GM12878 (cell line): Measurements from ENCODE around the gene MTM1. TPM values are rescaled to one million over a fixed set of nuclear protein-coding genes. Genes with fewer than 3 reads are reported as not detected.
A peak's percentile ranks its signal among the peaks of the same experiment; 100 is the strongest.

Experiments
- ATAC-seq: fragments of 200-7000 bp; cut with Tn5 transposase; 3 replicates; pipeline ENCODE4 v1.9.1; 2020; ENCODE audit warnings: mild to moderate bottlenecking, moderate library complexity
- BruUV-seq: library from RNA; stranded (reverse); fragments of 400-500 nt; replicated peaks from 2 replicates; lab custom pipeline; 2021; lab: Mats Ljungman, UMichigan
- CTCF ChIA-PET: fragments of 300-600 bp; sonication (Branson Sonifier 250); formaldehyde crosslinking; extraction: SDS; loops from one replicate; lab custom pipeline; 2021; ENCODE audit warnings: inconsistent platforms; lab: Yijun Ruan, JAX
- POLR2A ChIA-PET: fragments of 350-600 bp; formaldehyde crosslinking; extraction: SDS; loops from one replicate; lab custom pipeline; 2021; ENCODE audit warnings: inconsistent platforms; lab: Charles Lee
- RAD21 ChIA-PET: fragments of 300-600 bp; sonication (Branson Sonifier 250); formaldehyde crosslinking; loops from one replicate; lab custom pipeline; 2023; ENCODE audit warnings: antibody characterized with exemption; ENCODE audit not compliant: unreplicated experiment; lab: Charles Lee
- SMC1A ChIA-PET: fragments of 300-600 bp; sonication (Branson Sonifier 250); formaldehyde crosslinking; loops from one replicate; lab custom pipeline; 2023; ENCODE audit not compliant: unreplicated experiment, uncharacterized antibody; lab: Charles Lee
- DNase-seq: peaks from one replicate; pipeline ENCODE4 v3.0.0-alpha.2; 2011; ENCODE audit warnings: low read depth, low spot score
- FAIRE-seq: peaks from 3 replicates; lab custom pipeline; 2011; peaks lifted over from hg19 to GRCh38; lab: Jason Lieb, UNC
- H2AFZ ChIP-seq: 2 replicates; pipeline ENCODE4 v1.6.0; 2011; ENCODE audit warnings: low read depth, low read length, control low read depth; ENCODE audit not compliant: control insufficient read depth
- H3K27ac ChIP-seq: 2 replicates; pipeline ENCODE4 v1.5.1; 2011; ENCODE audit warnings: control low read depth; ENCODE audit not compliant: control insufficient read depth, insufficient read depth
- H3K27me3 ChIP-seq, 2 experiments: replicated peaks in 1 of 2; 2 replicates each; pipeline versions ENCODE4 v1.6.0 to v1.6.1; 2011; ENCODE audit warnings: low read length in 1 of 2; ENCODE audit not compliant: control insufficient read depth in 2 of 2, insufficient read depth in 2 of 2
- H3K36me3 ChIP-seq, 2 experiments: 2 replicates each; pipeline ENCODE4 v1.5.1; 2011; ENCODE audit warnings: low read length in 1 of 2; ENCODE audit not compliant: control insufficient read depth in 2 of 2, insufficient read depth in 2 of 2
- H3K4me1 ChIP-seq: 2 replicates; pipeline ENCODE4 v1.6.1; 2011; ENCODE audit warnings: mild to moderate bottlenecking, low read length, moderate library complexity, mixed read lengths; ENCODE audit not compliant: control insufficient read depth, insufficient read depth
- H3K4me2 ChIP-seq: 2 replicates; pipeline ENCODE4 v1.6.0; 2011; ENCODE audit warnings: control low read depth; ENCODE audit not compliant: control insufficient read depth, insufficient read depth
- H3K4me3 ChIP-seq: fragments of 200-600 bp; sonication (generic); 2 replicates; pipeline ENCODE4 v1.5.1; 2016
- H3K79me2 ChIP-seq: 2 replicates; pipeline ENCODE4 v1.6.0; 2011; ENCODE audit warnings: low read length; ENCODE audit not compliant: control insufficient read depth, insufficient read depth
- H3K9ac ChIP-seq: 2 replicates; pipeline ENCODE4 v1.8.0; 2011; ENCODE audit warnings: low read length, control low read depth, mixed read lengths; ENCODE audit not compliant: control insufficient read depth, insufficient read depth
- H3K9me3 ChIP-seq: replicated peaks from 3 replicates; pipeline ENCODE4 v1.5.1; 2011; ENCODE audit warnings: mild to moderate bottlenecking, low read length; ENCODE audit not compliant: control insufficient read depth, insufficient read depth
- H4K20me1 ChIP-seq: 2 replicates; pipeline ENCODE4 v1.6.0; 2011; ENCODE audit not compliant: control insufficient read depth, insufficient read depth
- BACH1 ChIP-seq: fragments of 450-650 bp; IDR thresholded peaks from 2 replicates; pipeline ENCODE4 v1.6.1; 2017; ENCODE audit warnings: mild to moderate bottlenecking, borderline replicate concordance
- BCL11A ChIP-seq: IDR thresholded peaks from 2 replicates; pipeline ENCODE4 v1.6.1; 2011; ENCODE audit warnings: low read depth, low read length
- CBFB ChIP-seq: IDR thresholded peaks from 2 replicates; pipeline ENCODE4 v1.6.1; 2016; ENCODE audit warnings: antibody characterized with exemption, low read depth
- CHD1 ChIP-seq: IDR thresholded peaks from 2 replicates; pipeline ENCODE4 v1.6.1; 2012; ENCODE audit warnings: low read depth, low read length, improper control_type of control experiment
- ETV6 ChIP-seq, 2 experiments: fragments of 450-650 bp in 1 of 2; IDR thresholded peaks in 1 of 2; conservative IDR thresholded peaks in 1 of 2; 2 replicates each; pipeline ENCODE4 v1.6.1; 2014; ENCODE audit warnings: antibody characterized with exemption in 1 of 2, borderline replicate concordance in 1 of 2, low read depth in 1 of 2, mild to moderate bottlenecking in 1 of 2, moderate library complexity in 1 of 2
- KLF5 ChIP-seq: fragments of 450-650 bp; IDR thresholded peaks from 2 replicates; pipeline ENCODE4 v1.6.1; 2014; ENCODE audit warnings: mild to moderate bottlenecking; ENCODE audit not compliant: partially characterized antibody
- MXI1 ChIP-seq: fragments of 150-350 bp; IDR thresholded peaks from 2 replicates; pipeline ENCODE4 v1.6.1; 2011; ENCODE audit warnings: low read depth, mild to moderate bottlenecking, inconsistent platforms, low read length, improper control_type of control experiment
- NFYA ChIP-seq: IDR thresholded peaks from 2 replicates; pipeline ENCODE4 v1.6.1; 2011; ENCODE audit warnings: low read depth, mild to moderate bottlenecking, low read length, improper control_type of control experiment, borderline replicate concordance
- NR2C1 ChIP-seq: fragments of 450-650 bp; IDR thresholded peaks from 2 replicates; pipeline ENCODE4 v1.6.1; 2017; ENCODE audit warnings: antibody characterized with exemption, mild to moderate bottlenecking, moderate library complexity
- PAX8 ChIP-seq: fragments of 450-650 bp; IDR thresholded peaks from 2 replicates; pipeline ENCODE4 v1.6.1; 2017; ENCODE audit warnings: mild to moderate bottlenecking, moderate library complexity
- POLR2A ChIP-seq: IDR thresholded peaks from 2 replicates; pipeline ENCODE4 v1.6.1; 2011; ENCODE audit warnings: low read depth, mild to moderate bottlenecking, low read length
- RAD21 ChIP-seq: IDR thresholded peaks from 2 replicates; pipeline ENCODE4 v1.6.1; 2011; ENCODE audit warnings: mild to moderate bottlenecking, low read depth, low read length, moderate library complexity; ENCODE audit not compliant: insufficient read depth
- RAD51 ChIP-seq: fragments of 450-650 bp; IDR thresholded peaks from 2 replicates; pipeline ENCODE4 v1.6.1; 2016; ENCODE audit warnings: moderate library complexity, mild to moderate bottlenecking, inconsistent platforms
- SMAD5 ChIP-seq: IDR thresholded peaks from 2 replicates; pipeline ENCODE4 v1.6.1; 2016; ENCODE audit warnings: antibody characterized with exemption, low read depth
- SREBF2 ChIP-seq: IDR thresholded peaks from 2 replicates; pipeline ENCODE4 v1.6.1; 2012; ENCODE audit warnings: mild to moderate bottlenecking, low read length
- TBL1XR1 ChIP-seq: IDR thresholded peaks from 2 replicates; pipeline ENCODE4 v1.6.1; 2012; ENCODE audit warnings: low read depth, low read length, improper control_type of control experiment
- TCF12 ChIP-seq: IDR thresholded peaks from 2 replicates; pipeline ENCODE4 v1.6.1; 2011; ENCODE audit warnings: low read depth, mild to moderate bottlenecking, low read length
- ZNF622 ChIP-seq: fragments of 450-650 bp; IDR thresholded peaks from 2 replicates; pipeline ENCODE4 v1.6.1; 2017; ENCODE audit warnings: mild to moderate bottlenecking, inconsistent platforms
- ZZZ3 ChIP-seq: IDR thresholded peaks from 2 replicates; pipeline ENCODE4 v1.6.1; 2011; ENCODE audit warnings: low read depth; ENCODE audit not compliant: control insufficient read depth, insufficient read length
- WGBS: methylation state at CpG from one replicate; pipeline ENCODE4 v1.1.6; 2016; ENCODE audit warnings: low lambda C conversion rate; ENCODE audit not compliant: insufficient replicate concordance, insufficient coverage; ENCODE audit errors: missing lambda C conversion rate; 5-methylcytosine and 5-hydroxymethylcytosine counted together
- in situ Hi-C: fragments of 300-500 bp; cut with MboI; formaldehyde crosslinking; loops from 9 replicates; pipeline ENCODE4 v1.14.3; 2018; ENCODE audit warnings: mixed read lengths
- intact Hi-C: fragments of 100-400 bp; cut with micrococcal nuclease; formaldehyde crosslinking; loops from one replicate; pipeline ENCODE4 v1.14.2; 2022; ENCODE audit not compliant: unreplicated experiment
- polyA plus RNA-seq, 11 experiments: library from polyadenylated mRNA; depleted of rRNA in 4 of 11; unstranded in 6 of 11; stranded (reverse) in 5 of 11; fragments of >200 nt; fragmentation: Nextera tagmentation in 4 of 11; fragmentation: Illumina TruSeq in 1 of 11; extraction: Ambion mirVana in 4 of 11; extraction: Trizol in 1 of 11; gene quantifications; 1 replicate in 1 of 11; 2 replicates in 10 of 11; pipeline versions ENCODE4 v1.2.1 to v1.2.3, GENCODE V29; 2011 to 2016; ENCODE audit warnings: inconsistent platforms in 2 of 11, missing spikeins in 2 of 11, low read depth in 1 of 11
- total RNA-seq, 4 experiments: library from RNA; depleted of rRNA in 3 of 4; stranded (reverse); fragments of >200 nt in 3 of 4; fragmentation: Illumina TruSeq in 1 of 4; extraction: Trizol in 1 of 4; gene quantifications; 2 replicates each; pipeline versions ENCODE4 v1.2.1 to v1.2.3, GENCODE V29; 2013 to 2021
- TF ChIP-seq, protein P1 (sequence below): IDR thresholded peaks from 2 replicates; pipeline ENCODE4 v1.6.1; 2012; ENCODE audit warnings: low read depth, low read length, improper control_type of control experiment

Gene MTM1
- total and polyA plus RNA-seq, 10 of the 15 experiments (the other 5 are each of a cell fraction or from before 2014, with no cell fraction given): 3.9 to 13.3 (median 8.4) TPM

DNA sequence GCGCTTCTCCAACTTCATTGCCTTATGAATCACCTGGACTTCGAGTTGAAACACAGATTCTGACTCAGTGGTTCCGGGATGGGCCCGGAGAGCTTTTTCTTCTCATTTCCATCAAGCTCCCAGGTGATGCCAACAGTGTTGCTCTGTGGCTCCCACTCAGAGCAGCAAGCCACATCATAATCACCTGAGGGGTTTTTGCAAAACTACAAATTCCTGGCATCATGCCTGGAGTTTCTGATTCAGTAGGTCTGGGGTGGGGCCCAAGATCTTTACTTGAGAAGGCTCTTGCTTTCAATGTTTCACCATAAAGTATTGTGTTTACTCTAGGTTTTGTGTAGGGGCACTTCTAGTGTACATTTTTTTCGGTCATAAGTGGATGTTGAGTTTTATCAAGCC is 7.0 kb downstream of the MTM1 start:
- Histone ChIP-seq H3K79me2 (no peaks in the 10 kb centered on the region; the same call in 1 of the 2 replicates), H2AFZ (no peak overlapping the region), H3K9me3 (peaks cover 2% of the 10 kb centered on the region; the same call in 1 of the 3 replicates), H3K4me3 (peak overlapping the region; percentile 34; the same call in 1 of the 2 replicates), H3K36me3 (no peaks in the 10 kb centered on the region), H3K4me1 (peaks cover 14% of the 10 kb centered on the region; the same call in 1 of the 2 replicates), H3K4me2 (peak overlapping the region; percentile 74), H3K27ac (peak overlapping the region; percentile 34), H3K27me3 (no peaks in the 10 kb centered on the region), H4K20me1 (no peaks in the 10 kb centered on the region), H3K9ac (peak overlapping the region; percentile 9; the same call in 1 of the 2 replicates)
- ATAC-seq (peak; percentile 35), FAIRE-seq (no peak), DNase-seq (no peak)
- intact Hi-C loops (loop anchor here (2.0 kb wide), 1 partner anchor 33 kb away; no protein-coding TSS in a partner anchor), in situ Hi-C loops (no loop called here)
- no TSS peak for BruUV-seq
- ChIA-PET SMC1A (interaction anchor here (1.5 to 2.1 kb wide), 2 partner anchors 11 to 31 kb away, joined by 4 to 6 read pairs; no protein-coding TSS in a partner anchor), POLR2A (no interaction called here), CTCF (no interaction called here), RAD21 (interaction anchor here (1.6 kb wide), 1 partner anchor 96 kb away, joined by 3 read pairs; no protein-coding TSS in a partner anchor)
- 8% methylated on average over 5 of the region's 5 CpGs for WGBS
- TF ChIP-seq SREBF2 (no peak), KLF5 (no peak), ZZZ3 (no peak), TCF12 (no peak), MXI1 (no peak), CHD1 (no peak), RAD51 (no peak), SMAD5 (no peak), POLR2A (no peak), NFYA (no peak), NR2C1 (no peak), PAX8 (no peak), BCL11A (no peak), RAD21 (no peak), ETV6 (conservative IDR thresholded peaks at IDR 0.05 in 1 of 2, IDR thresholded peaks at IDR 0.05 in 1 of 2; ENCODE audit: borderline replicate concordance in 1 of 2, low read depth in 1 of 2) (no peak), ZNF622 (no peak), TBL1XR1 (no peak), CBFB (no peak), BACH1 (no peak)
- TF ChIP-seq, protein P1, sequence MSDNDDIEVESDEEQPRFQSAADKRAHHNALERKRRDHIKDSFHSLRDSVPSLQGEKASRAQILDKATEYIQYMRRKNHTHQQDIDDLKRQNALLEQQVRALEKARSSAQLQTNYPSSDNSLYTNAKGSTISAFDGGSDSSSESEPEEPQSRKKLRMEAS: no peak
